ENCODE data around the gene HMMR. TPM values are rescaled to one million over a fixed set of nuclear protein-coding genes. Genes with fewer than 3 reads are reported as not detected.

The HMMR gene
- total and polyA plus RNA-seq, 9 of the 15 experiments (the other 6 are each of a cell fraction or from before 2014, with no cell fraction given) = 74.9 to 133 (median 90.8) TPM

DNA sequence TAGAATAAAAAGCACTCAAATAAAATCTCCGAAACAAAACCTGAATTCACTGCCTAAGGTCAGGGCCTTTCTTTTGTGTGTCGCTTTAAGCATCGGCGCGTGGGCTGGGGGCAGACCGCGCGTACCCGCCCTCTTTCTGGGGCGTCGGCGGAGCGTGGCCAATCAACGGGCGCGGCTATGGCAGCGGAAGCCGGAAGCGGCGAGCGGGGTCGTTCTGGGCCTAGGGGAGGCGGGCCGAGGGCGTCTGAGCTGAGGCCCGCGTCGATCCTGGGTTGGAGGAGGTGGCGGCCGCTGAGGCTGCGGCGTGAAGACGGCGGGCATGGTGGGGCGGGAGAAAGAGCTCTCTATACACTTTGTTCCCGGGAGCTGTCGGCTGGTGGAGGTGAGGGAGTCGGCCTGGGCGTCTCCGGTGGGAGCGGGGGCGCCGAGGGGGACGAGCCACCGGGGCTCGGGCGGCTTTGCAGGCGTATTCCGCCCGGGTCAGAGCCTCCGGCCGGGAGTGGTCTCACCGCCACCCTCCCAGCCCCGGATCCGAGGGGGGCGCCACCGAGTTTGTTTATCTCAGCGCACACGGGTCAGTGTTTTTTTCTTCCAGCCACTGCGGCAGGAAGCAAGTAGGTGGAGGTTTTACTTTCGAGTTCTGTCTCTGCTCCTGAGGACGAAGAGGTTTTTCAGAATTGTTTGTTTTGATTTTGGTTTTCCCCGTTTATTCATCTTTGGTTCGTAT lies 45.1 kb downstream of the HMMR start, which contains the start of gene MAT2B (continued):
- TF ChIP-seq SOX6 (IDR thresholded peaks at IDR 0.05) (peak; percentile 44; the same call in 1 of the 2 replicates), SMC3 (conservative IDR thresholded peaks at IDR 0.05; ENCODE audit: insufficient read depth, low read depth, low read length) (no peak), KDM1A (IDR thresholded peaks at IDR 0.05) (0 out of 4 replicates have a peak, but pooled peaks of 1 of the 2 experiments have one; percentile 1), ASH1L (IDR thresholded peaks at IDR 0.05; ENCODE audit: borderline replicate concordance, low read depth, partially characterized antibody) (peak; percentile 21), FOXK1 (CRISPR knock-in tag; IDR thresholded peaks at IDR 0.05; ENCODE audit: borderline replicate concordance) (peak; percentile 69; the same call in 1 of the 2 replicates), RNF2 (IDR thresholded peaks at IDR 0.05) (0 out of 2 replicates have a peak, but pooled peaks have one; percentile 29), CREB1 (IDR thresholded peaks at IDR 0.05) (peak; percentile 70), CREB1 (CRISPR knock-in tag; IDR thresholded peaks at IDR 0.05) (peak; percentile 58; the same call in 1 of the 2 replicates), ZNF76 (CRISPR knock-in tag; IDR thresholded peaks at IDR 0.05; ENCODE audit: borderline replicate concordance) (no peak), HIVEP1 (CRISPR knock-in tag; IDR thresholded peaks at IDR 0.05) (no peak), SUPT5H (IDR thresholded peaks at IDR 0.05) (peak; percentile 98), ZNF507 (tag; conservative IDR thresholded peaks at IDR 0.05) (no peak)
- TF ChIP-seq, protein P1, sequence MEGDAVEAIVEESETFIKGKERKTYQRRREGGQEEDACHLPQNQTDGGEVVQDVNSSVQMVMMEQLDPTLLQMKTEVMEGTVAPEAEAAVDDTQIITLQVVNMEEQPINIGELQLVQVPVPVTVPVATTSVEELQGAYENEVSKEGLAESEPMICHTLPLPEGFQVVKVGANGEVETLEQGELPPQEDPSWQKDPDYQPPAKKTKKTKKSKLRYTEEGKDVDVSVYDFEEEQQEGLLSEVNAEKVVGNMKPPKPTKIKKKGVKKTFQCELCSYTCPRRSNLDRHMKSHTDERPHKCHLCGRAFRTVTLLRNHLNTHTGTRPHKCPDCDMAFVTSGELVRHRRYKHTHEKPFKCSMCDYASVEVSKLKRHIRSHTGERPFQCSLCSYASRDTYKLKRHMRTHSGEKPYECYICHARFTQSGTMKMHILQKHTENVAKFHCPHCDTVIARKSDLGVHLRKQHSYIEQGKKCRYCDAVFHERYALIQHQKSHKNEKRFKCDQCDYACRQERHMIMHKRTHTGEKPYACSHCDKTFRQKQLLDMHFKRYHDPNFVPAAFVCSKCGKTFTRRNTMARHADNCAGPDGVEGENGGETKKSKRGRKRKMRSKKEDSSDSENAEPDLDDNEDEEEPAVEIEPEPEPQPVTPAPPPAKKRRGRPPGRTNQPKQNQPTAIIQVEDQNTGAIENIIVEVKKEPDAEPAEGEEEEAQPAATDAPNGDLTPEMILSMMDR (IDR thresholded peaks at IDR 0.05 in 2 of 3, conservative IDR thresholded peaks at IDR 0.05 in 1 of 3; ENCODE audit: insufficient read depth in 2 of 3, low read depth in 1 of 3, low read length in 3 of 3) = peak; percentile 67 to 75 (median 69)
- TF ChIP-seq, protein P2, sequence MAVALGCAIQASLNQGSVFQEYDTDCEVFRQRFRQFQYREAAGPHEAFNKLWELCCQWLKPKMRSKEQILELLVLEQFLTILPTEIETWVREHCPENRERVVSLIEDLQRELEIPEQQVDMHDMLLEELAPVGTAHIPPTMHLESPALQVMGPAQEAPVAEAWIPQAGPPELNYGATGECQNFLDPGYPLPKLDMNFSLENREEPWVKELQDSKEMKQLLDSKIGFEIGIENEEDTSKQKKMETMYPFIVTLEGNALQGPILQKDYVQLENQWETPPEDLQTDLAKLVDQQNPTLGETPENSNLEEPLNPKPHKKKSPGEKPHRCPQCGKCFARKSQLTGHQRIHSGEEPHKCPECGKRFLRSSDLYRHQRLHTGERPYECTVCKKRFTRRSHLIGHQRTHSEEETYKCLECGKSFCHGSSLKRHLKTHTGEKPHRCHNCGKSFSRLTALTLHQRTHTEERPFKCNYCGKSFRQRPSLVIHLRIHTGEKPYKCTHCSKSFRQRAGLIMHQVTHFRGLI (CRISPR knock-in tag; IDR thresholded peaks at IDR 0.05) = no peak
- TF ChIP-seq, protein P3, sequence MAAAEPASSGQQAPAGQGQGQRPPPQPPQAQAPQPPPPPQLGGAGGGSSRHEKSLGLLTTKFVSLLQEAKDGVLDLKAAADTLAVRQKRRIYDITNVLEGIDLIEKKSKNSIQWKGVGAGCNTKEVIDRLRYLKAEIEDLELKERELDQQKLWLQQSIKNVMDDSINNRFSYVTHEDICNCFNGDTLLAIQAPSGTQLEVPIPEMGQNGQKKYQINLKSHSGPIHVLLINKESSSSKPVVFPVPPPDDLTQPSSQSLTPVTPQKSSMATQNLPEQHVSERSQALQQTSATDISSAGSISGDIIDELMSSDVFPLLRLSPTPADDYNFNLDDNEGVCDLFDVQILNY (CRISPR knock-in tag; IDR thresholded peaks at IDR 0.05) = no peak; the same call in 1 of the 2 replicates
- TF ChIP-seq, protein P4, sequence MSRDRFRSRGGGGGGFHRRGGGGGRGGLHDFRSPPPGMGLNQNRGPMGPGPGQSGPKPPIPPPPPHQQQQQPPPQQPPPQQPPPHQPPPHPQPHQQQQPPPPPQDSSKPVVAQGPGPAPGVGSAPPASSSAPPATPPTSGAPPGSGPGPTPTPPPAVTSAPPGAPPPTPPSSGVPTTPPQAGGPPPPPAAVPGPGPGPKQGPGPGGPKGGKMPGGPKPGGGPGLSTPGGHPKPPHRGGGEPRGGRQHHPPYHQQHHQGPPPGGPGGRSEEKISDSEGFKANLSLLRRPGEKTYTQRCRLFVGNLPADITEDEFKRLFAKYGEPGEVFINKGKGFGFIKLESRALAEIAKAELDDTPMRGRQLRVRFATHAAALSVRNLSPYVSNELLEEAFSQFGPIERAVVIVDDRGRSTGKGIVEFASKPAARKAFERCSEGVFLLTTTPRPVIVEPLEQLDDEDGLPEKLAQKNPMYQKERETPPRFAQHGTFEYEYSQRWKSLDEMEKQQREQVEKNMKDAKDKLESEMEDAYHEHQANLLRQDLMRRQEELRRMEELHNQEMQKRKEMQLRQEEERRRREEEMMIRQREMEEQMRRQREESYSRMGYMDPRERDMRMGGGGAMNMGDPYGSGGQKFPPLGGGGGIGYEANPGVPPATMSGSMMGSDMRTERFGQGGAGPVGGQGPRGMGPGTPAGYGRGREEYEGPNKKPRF (IDR thresholded peaks at IDR 0.05; ENCODE audit: low read depth, low read length) = no peak
- TF ChIP-seq, protein P5, sequence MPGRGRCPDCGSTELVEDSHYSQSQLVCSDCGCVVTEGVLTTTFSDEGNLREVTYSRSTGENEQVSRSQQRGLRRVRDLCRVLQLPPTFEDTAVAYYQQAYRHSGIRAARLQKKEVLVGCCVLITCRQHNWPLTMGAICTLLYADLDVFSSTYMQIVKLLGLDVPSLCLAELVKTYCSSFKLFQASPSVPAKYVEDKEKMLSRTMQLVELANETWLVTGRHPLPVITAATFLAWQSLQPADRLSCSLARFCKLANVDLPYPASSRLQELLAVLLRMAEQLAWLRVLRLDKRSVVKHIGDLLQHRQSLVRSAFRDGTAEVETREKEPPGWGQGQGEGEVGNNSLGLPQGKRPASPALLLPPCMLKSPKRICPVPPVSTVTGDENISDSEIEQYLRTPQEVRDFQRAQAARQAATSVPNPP (IDR thresholded peaks at IDR 0.05; ENCODE audit: borderline replicate concordance, insufficient read depth, insufficient read length) = no peak
- TF ChIP-seq, protein P6, sequence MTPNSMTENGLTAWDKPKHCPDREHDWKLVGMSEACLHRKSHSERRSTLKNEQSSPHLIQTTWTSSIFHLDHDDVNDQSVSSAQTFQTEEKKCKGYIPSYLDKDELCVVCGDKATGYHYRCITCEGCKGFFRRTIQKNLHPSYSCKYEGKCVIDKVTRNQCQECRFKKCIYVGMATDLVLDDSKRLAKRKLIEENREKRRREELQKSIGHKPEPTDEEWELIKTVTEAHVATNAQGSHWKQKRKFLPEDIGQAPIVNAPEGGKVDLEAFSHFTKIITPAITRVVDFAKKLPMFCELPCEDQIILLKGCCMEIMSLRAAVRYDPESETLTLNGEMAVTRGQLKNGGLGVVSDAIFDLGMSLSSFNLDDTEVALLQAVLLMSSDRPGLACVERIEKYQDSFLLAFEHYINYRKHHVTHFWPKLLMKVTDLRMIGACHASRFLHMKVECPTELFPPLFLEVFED (CRISPR knock-in tag; conservative IDR thresholded peaks at IDR 0.05) = no peak

Measured in K562 (cell line).